Transverse colon (tissue), 4 donors: ENCODE results near the gene TBC1D9B. TPM values are rescaled to one million over a fixed set of nuclear protein-coding genes. Genes with fewer than 3 reads are reported as not detected.

Source experiments
- DNase-seq: peaks from one replicate; pipeline ENCODE4 v3.0.0-alpha.2; 2019
- H3K27ac ChIP-seq, 4 donors: fragments of 200-600 bp; sonication (generic); 2 replicates each; pipeline ENCODE4 v1.5.1; 2016 to 2018; ENCODE audit warnings: inconsistent platforms in 4 of 4
- H3K27me3 ChIP-seq: fragments of 200-600 bp; sonication (generic); 2 replicates; pipeline ENCODE4 v1.5.1; 2017; ENCODE audit warnings: inconsistent platforms
- H3K36me3 ChIP-seq, 4 donors: fragments of 200-600 bp; sonication (generic); 2 replicates each; pipeline ENCODE4 v1.5.1; 2017 to 2019; ENCODE audit warnings: inconsistent platforms in 4 of 4
- H3K4me1 ChIP-seq, 4 donors: fragments of 200-600 bp; sonication (generic); 2 replicates each; pipeline ENCODE4 v1.5.1; 2017 to 2020; ENCODE audit warnings: inconsistent platforms in 4 of 4
- H3K4me3 ChIP-seq, 4 donors: fragments of 200-600 bp; sonication (generic); 1 replicate in 1 of 4; 2 replicates in 3 of 4; pipeline versions ENCODE4 v1.5.1 to v1.6.1; 2017 to 2019; ENCODE audit warnings: inconsistent platforms in 4 of 4
- H3K9me3 ChIP-seq, 2 donors: fragments of 200-600 bp; sonication (generic); 2 replicates each; pipeline ENCODE4 v1.5.1; 2017 to 2019; ENCODE audit warnings: inconsistent platforms in 2 of 2
- CTCF ChIP-seq, 5 experiments: fragments of 200-600 bp in 3 of 5; fragments of 450-650 bp in 2 of 5; sonication (generic) in 3 of 5; IDR thresholded peaks; 1 replicate in 2 of 5; 2 replicates in 3 of 5; pipeline ENCODE4 v1.5.1; 2016 to 2017; ENCODE audit warnings: antibody characterized with exemption in 5 of 5, inconsistent platforms in 3 of 5, mild to moderate bottlenecking in 2 of 5, moderate library complexity in 1 of 5
- EP300 ChIP-seq: sonication (generic); formaldehyde crosslinking; IDR thresholded peaks from one replicate; pipeline ENCODE4 v1.6.1; 2017; ENCODE audit warnings: antibody characterized with exemption, low read depth
- POLR2A ChIP-seq: fragments of 450-650 bp; IDR thresholded peaks from one replicate; pipeline ENCODE4 v1.6.1; 2016; ENCODE audit warnings: antibody characterized with exemption, mild to moderate bottlenecking, moderate library complexity
- POLR2AphosphoS5 ChIP-seq, 3 donors: sonication (generic); formaldehyde crosslinking; IDR thresholded peaks; one replicate each; pipeline ENCODE4 v1.6.1; 2016; ENCODE audit warnings: antibody characterized with exemption in 3 of 3
- WGBS, 2 donors: methylation state at CpG; one replicate each; pipeline ENCODE4 v1.1.5; 2018; ENCODE audit warnings: low coverage in 1 of 2; 5-methylcytosine and 5-hydroxymethylcytosine counted together
- in situ Hi-C, 4 donors: fragments of 200-750 bp; cut with MboI; loops; one replicate each; pipeline versions ENCODE4 v1.15.0 to v1.15.1; 2017; ENCODE audit warnings: low sequenced_read_pairs in 3 of 4, low pct_ligation_motif_present in 1 of 4, low pct_unique_long_range_greater_than_20kb in 1 of 4
- intact Hi-C: fragments of 100-400 bp; cut with DNase I; formaldehyde crosslinking; loops from one replicate; pipeline ENCODE4 v1.15.1; 2023; ENCODE audit warnings: low total_unique reads
- total RNA-seq, 4 donors: library from RNA; depleted of rRNA; stranded (reverse); fragments of >200 nt; gene quantifications; one replicate each; pipeline ENCODE4 v1.1.0, GENCODE V29; 2016

The TBC1D9B gene
- total RNA-seq, 4 donors from 2014 or later: 90.5 to 178 (median 127) TPM

- H3K36me3 ChIP-seq: peaks cover 0 to 43% (median 17%) of the 10 kb centered on the region in 4 donors
- intact Hi-C loops: loop anchor here (5.0 kb wide), 1 partner anchor 1274 kb away; no protein-coding TSS in a partner anchor
Measured at GRCh38 chr5:179875741-179876609, 31.7 kb downstream of the TBC1D9B start.

GRCh38 chr5:179874536-179875292 is 33.0 kb downstream of the TBC1D9B start:
- Histone ChIP-seq H3K4me1 (no peaks in the 10 kb centered on the region), H3K27ac (no peak overlapping the region), H3K36me3 (peaks cover 0 to 42% (median 19%) of the 10 kb centered on the region in 4 donors), H3K27me3 (no peaks in the 10 kb centered on the region), H3K9me3 (no peaks in the 10 kb centered on the region), H3K4me3 (no peak overlapping the region)
- intact Hi-C loops: loop anchor here (5.0 kb wide), 1 partner anchor 1272 kb away; no protein-coding TSS in a partner anchor
- 96% methylated on average over 27 of the region's 28 CpGs; no CpG with 5 or more reads in 1 of the 2 donors for WGBS, 2 donors
- DNase-seq: no peak
- TF ChIP-seq EP300: no peak
- TF ChIP-seq CTCF (IDR thresholded peaks at IDR 0.05): no peak
- no peak for TF ChIP-seq POLR2A
- TF ChIP-seq POLR2AphosphoS5 (IDR thresholded peaks at IDR 0.05): no peak
- in situ Hi-C loops: no loop called here

More at GRCh38 chr5:179875741-179876609, 31.7 kb downstream of the TBC1D9B start:
- Histone ChIP-seq H3K27ac (no peak overlapping the region), H3K27me3 (no peaks in the 10 kb centered on the region), H3K9me3 (no peaks in the 10 kb centered on the region), H3K4me1 (no peaks in the 10 kb centered on the region), H3K4me3 (no peak overlapping the region)
- 90% methylated on average over 2 to 16 of the region's 16 CpGs for WGBS, 2 donors
- in situ Hi-C loops: no loop called here
- DNase-seq: no peak
- no peak for TF ChIP-seq POLR2AphosphoS5 (IDR thresholded peaks at IDR 0.05)
- no peak for TF ChIP-seq CTCF (IDR thresholded peaks at IDR 0.05)
- TF ChIP-seq POLR2A: no peak
- TF ChIP-seq EP300: no peak

GRCh38 chr5:179874136-179874535 is 33.6 kb downstream of the TBC1D9B start:
- Histone ChIP-seq H3K36me3 (peaks cover 0 to 39% (median 18%) of the 10 kb centered on the region in 4 donors), H3K27me3 (no peaks in the 10 kb centered on the region), H3K9me3 (no peaks in the 10 kb centered on the region), H3K4me3 (no peak overlapping the region), H3K27ac (no peak overlapping the region), H3K4me1 (no peaks in the 10 kb centered on the region)
- 100% methylated on average over 3 of the region's 3 CpGs; no CpG with 5 or more reads in 1 of the 2 donors for WGBS, 2 donors
- DNase-seq: no peak
- in situ Hi-C loops (no loop called here), intact Hi-C loops (no loop called here)
- TF ChIP-seq CTCF (IDR thresholded peaks at IDR 0.05): no peak
- TF ChIP-seq POLR2AphosphoS5 (IDR thresholded peaks at IDR 0.05): no peak
- no peak for TF ChIP-seq EP300
- no peak for TF ChIP-seq POLR2A

GRCh38 chr5:179873588-179874110 is 34.0 kb downstream of the TBC1D9B start:
- no peaks in the 10 kb centered on the region for H3K4me1 ChIP-seq
- no peaks in the 10 kb centered on the region for H3K27me3 ChIP-seq
- intact Hi-C loops: no loop called here
- H3K4me3 ChIP-seq: no peak overlapping the region
- no peak overlapping the region for H3K27ac ChIP-seq
- peaks cover 0 to 39% (median 16%) of the 10 kb centered on the region in 4 donors for H3K36me3 ChIP-seq
- 95 to 97% methylated on average over 4 to 7 of the region's 7 CpGs for WGBS, 2 donors
- TF ChIP-seq EP300 (no peak), POLR2A (no peak), CTCF (IDR thresholded peaks at IDR 0.05) (no peak), POLR2AphosphoS5 (IDR thresholded peaks at IDR 0.05) (no peak)
- no peak for DNase-seq
- H3K9me3 ChIP-seq: no peaks in the 10 kb centered on the region
- in situ Hi-C loops: no loop called here
